ENCODE results near the gene TRIM39.
A peak's percentile ranks its signal among the peaks of the same experiment; 100 is the strongest.

Gene TRIM39

DNA sequence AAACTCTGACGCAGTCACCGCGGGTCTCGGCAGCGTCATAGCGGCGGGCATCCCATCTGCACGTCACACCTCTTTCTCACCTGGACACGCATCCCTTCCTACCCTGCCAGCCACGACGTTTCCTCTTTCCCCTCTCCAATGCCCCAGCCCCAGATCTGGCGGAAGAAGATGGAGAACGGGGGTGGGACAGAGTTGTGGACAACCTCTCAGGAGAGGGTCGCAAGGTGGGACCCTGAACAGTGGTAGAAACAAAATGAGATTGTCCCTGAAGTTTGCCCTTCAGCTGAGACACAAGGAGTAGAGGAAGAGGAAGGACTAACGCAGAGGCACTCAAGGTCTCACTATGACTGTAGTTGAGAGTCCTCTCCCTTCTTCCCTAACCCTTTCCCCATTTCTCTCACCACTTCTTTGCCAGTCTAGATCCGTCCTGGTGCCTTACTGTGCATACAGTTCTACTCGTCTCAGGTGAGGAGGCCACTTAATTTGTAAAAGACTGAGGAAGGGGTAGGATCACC is 562 bp downstream of the TRIM39 start:
- no peak for DNase-seq (ENCODE audit: low read depth in 1 of 2, low spot score in 1 of 2)

DNA sequence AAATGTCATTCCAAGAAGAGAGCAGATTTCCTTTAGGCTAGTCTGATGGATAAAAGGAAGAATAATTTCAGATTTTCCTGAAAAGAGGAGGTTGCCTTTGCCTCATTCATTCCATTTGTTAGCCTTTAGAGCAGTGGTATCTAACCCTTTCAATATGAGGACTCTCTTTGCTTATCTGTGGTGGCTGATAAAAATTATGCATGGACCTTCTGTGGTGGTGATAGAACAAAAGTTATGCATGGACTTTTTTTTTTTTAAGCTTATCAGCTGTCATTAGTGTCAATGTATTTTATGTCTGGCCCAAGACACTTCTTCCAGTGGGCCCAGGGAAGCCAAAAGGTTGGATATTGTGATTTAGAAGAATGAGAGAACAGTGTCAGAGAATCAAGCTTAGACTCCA is 1.7 kb downstream of the TRIM39 start:
- no peak for DNase-seq (ENCODE audit: low read depth in 1 of 2, low spot score in 1 of 2)

DNA sequence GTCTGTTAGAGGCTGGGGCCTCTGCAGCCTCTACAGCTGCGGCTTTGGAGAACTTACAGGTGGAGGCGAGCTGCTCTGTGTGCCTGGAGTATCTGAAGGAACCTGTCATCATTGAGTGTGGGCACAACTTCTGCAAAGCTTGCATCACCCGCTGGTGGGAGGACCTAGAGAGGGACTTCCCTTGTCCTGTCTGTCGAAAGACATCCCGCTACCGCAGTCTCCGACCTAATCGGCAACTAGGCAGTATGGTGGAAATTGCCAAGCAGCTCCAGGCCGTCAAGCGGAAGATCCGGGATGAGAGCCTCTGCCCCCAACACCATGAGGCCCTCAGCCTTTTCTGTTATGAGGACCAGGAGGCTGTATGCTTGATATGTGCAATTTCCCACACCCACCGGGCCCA is 2.6 kb downstream of the TRIM39 start:
- no peak for DNase-seq (ENCODE audit: low read depth in 1 of 2, low spot score in 1 of 2)

DNA sequence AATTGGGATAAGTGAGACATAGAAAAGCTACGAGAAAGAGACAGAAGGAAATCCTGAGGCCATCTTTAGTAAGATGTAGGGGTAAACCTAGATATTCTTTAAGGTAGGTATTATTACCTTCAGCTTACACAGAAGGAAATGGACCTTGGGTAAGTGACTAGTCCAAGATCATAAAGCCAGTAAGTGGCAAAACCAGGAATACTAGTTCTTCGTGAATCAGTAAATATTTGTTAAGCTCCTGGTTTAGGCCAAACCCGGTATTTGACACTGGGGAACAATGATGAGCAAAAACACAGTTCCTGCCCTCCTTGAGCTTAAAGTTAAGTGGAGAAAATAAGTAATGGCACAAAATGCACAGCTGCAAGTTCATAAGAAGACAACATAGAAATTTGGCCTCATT is 5.3 kb downstream of the TRIM39 start:
- DNase-seq (ENCODE audit: low read depth in 1 of 2, low spot score in 1 of 2) = no peak

DNA sequence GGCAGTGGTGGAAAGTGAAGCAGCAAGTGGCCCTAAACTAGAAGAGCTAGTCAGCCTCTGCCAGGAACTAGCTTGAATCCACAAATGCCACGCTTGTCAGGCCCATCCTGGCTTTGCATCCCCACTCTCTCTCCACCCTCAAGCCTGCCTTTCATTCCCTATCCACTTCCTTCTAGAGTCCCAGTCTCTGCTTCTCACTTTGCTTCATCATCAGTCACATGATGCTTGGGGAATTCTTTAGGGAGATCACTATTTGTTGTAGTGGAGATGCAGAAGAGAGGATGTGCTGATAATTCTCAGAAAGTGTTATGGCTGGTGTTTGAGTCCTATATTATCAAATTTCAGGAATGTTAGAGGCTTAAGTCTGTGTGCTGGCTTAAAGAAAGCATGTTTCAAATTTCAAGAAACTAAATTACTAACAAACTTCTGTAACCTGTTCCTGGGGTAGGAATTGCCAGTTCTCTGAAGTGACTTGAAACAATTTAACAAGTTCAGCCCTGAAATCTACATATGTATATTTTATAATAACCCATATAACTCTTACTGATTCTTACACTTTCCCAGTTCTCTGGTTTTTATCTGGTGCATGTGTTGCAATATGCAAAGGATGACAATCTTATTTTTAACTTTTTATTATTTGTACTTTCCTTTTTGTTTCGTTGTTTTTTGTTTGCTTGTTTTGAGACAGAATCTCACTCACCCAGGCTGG is 7.5 kb downstream of the TRIM39 start:
- DNase-seq (ENCODE audit: low read depth in 1 of 2, low spot score in 1 of 2) = no peak

DNA sequence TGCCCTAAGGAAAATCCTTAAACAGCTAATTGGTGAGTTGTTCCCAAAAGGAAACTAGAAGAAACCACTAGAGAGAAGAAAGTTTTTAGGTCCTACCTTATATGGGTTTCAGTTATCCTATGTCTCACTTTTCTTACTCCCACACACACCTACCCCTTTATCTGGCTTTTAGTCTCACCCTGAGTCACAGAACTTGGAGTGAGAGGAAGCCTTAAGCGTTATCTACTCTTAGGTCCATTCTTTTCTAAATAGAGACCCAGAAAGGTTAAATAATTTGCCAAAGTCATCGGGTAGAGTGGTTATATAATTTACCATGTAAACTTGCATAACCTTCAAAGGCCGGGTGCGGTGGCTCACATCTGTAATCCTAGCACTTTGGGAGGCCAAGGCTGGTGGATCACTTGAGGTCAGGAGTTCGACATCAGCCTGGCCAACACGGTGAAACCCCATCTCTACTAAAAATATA is 13.9 kb downstream of the TRIM39 start:
- DNase-seq (ENCODE audit: low read depth in 1 of 2, low spot score in 1 of 2) = no peak

DNA sequence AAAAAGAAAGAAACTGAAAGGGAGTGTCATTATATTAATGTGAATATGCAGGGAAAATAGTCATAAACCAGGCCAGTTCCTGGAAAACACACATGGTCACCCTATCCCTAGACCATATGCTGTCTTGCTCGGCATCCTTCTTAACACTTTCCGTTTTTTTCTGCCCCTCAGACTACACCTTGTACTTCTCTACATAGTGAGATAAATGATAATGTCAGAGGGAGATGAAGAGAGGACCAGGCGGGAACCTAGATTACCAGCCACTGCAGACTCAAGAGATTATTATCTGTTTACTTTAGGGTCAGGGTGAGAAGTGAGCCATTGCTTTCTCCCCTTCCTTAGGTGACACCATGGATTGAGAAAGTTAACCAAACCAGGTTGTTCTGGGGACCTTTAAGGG is 14.5 kb downstream of the TRIM39 start:
- DNase-seq (ENCODE audit: low read depth in 1 of 2, low spot score in 1 of 2) = no peak

DNA sequence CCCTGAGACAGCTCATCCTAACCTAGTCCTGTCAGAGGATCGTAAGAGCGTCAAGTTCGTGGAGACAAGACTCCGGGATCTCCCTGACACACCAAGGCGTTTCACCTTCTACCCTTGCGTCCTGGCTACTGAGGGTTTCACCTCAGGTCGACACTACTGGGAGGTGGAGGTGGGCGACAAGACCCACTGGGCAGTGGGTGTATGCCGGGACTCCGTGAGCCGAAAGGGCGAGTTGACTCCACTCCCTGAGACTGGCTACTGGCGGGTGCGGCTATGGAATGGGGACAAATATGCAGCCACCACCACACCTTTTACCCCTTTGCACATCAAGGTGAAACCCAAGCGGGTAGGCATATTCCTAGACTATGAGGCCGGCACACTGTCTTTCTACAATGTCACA is 15.0 kb downstream of the TRIM39 start:
- no peak for DNase-seq (ENCODE audit: low read depth in 1 of 2, low spot score in 1 of 2)

DNA sequence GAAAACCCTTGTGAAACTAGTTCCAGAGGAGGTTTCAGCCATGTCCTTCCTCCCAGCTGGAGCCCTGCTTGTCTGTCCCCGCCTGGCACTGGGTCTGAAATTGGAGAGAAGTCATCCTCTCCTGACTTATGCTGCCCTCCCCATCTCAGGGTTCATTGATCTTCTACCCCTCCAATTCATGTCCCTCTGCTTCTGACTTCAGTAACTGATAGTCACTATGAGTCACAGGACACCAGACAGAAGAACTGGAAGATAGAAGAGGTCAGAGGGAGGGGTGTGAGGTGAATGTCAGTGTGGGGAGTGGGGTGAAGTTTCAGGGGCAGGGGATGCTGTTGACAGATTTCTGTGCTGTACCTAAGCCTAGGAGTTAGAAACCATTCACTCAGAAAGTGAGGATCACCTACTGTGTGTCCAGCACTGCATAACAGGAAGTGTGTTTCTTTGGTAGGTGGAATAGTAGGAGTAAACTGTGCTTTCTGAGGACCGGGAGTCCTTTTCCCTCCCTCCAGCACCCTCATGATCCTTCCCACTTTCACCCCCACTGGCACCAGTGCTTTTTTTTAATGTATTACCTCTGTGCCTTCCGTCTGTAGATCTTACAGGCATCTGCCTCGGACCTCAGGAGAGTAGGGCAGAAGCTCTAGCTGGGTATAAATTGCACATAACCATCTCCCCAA is 17.6 kb downstream of the TRIM39 start:
- no peak for DNase-seq (ENCODE audit: low read depth in 1 of 2, low spot score in 1 of 2)

DNA sequence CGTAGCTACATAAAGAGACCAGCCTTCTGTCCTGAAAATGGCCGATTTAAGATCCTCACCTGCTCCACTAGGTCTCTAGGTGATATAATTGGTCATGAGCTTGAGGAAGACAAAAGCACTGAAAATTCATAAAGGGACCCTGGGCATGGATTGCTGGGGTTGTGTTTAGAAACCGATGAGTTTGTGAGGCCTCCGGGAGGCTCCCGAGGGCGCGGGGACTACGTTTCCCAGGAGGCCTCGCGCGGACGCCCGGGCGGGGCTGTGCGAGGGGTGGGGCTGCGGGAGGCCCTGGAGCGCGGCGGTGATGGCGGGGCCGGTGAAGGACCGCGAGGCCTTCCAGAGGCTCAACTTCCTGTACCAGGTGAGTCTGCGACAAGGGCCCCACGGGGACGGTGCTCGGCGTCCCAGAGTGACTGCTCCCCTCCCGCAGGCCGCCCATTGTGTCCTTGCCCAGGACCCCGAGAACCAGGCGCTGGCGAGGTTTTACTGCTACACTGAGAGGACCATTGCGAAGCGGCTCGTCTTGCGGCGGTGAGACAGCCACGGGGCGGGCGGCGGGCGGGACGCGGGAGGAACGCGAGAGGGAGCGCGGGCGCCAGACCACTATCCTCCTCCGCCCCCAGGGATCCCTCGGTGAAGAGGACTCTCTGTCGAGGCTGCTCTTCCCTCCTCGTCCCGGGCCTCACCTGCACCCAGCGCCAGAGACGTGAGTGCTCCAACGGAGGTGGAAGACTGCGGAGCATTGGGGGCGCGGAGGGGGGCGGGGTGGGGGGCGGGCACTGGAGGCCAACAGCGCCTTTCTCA is 18.3 kb downstream of the TRIM39 start, which contains the start of gene RPP21:
TSS of gene RPP21 (plus strand) at position 289 of the 804 bp plus-strand sequence. CDS start at position 305, 16 bp downstream.
- peak; percentile 77 to 81 for DNase-seq (ENCODE audit: low read depth in 1 of 2, low spot score in 1 of 2)

DNA sequence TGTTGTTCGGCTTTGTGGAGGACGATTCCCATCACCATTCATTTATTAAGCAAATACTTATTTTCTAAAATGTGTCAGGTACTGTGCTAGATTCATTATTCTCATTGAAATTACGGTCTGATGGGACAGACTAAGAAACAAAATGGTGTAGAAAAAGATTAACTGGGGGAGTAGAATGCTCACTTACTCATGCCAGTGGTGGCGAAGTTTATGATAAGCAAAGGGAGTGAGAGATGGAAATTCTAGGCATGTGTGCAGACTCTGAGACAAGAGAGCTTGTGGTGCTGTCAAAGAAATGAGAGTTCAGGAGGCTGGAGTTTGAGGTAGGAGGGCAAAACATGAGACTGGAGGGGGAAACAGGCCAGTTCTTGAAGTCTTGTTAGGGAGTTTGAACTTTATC is 19.1 kb downstream of the TRIM39 start:
- no peak for DNase-seq (ENCODE audit: low read depth in 1 of 2, low spot score in 1 of 2)

DNA sequence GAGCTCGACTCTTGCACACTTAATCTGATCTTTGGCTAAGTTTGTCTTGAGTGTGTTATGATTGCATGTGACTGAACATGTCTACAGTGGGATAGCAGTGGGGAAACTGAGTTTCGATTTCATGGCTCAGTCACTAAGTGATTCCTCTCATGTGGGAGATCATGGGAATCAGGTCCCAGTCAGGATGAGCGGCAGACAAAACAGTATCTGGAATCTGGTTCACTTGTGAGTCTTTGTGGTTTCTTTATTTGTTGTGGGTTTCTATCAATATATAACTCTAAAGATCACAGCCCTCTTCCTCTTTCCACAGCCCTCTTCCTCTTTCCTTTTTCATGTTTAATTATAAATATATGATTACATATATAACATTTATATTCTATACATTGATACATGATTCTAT is 22.2 kb downstream of the TRIM39 start:
- DNase-seq (ENCODE audit: low read depth in 1 of 2, low spot score in 1 of 2) = no peak

DNA sequence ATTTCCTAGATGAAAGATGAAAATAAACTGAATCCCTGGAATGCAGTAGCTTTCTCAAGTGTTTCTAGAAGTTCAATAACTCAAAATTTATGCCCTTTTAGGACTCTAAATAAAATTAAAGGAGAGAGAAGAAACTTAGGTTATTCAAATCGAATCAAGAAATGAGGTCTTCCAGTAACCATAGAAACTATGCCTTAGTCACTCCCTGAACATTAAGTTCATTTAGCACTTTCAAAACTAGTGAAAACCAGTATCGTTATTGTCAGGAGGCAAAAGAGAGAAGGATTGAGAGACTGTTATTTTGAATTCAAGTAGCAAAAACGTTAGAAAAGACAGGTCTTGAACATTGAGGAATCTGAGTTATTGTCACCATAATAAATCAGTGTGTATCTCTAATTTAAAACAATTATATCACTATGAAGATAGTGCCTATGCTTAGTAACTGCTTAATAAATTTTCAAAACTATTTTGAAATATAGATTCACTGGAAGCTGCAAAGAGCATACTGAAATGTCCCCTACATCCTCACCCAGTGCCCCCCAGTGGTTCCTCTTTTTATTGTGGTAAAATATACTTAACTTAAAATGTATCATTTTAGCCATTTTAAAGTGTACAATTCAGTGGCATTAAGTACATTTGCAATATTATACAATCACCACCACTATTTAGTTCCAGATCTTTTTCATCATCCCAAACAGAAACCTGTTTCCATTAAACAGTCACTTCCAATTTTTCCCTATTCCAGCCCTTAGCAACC is 22.9 kb downstream of the TRIM39 start:
- no peak for DNase-seq (ENCODE audit: low read depth in 1 of 2, low spot score in 1 of 2)

DNA sequence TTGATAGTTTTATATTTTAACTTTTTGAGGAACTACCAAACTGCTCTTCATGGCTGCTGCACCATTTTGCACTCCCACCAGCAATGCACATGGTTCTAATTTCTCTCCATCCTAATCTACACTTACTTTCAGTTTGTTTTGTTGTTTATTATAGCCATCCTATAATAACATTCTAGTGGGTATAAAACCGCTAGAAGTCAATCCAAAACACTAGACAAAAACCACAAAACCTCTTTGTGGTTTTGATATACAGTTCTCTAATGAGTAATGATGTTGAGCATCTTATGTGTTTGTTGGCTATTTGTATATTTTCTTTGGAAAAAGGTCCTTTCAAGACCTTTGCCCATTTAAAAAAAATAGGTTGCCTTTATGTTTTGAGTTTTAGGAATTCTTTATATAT is 23.8 kb downstream of the TRIM39 start:
- no peak for DNase-seq (ENCODE audit: low read depth in 1 of 2, low spot score in 1 of 2)

DNA sequence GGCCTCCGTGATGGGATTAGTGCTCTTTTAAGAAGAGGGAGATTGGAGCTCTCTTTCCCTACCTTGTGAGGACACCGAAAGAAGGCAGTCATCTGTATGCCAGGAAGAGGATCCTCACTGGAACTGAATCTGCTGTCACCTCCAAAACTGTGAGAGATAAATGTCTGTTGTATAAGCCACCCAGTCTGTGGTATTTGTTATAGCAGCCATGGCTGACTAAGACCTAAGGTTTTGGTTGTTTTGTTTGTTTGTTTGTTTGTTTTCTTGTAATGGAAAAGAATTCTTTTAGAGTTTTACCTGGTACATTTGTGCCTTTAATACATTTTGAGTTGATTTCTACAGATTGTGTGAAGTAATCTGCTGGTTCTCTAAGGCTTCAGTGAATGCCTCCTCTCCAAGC is 25.8 kb downstream of the TRIM39 start:
- no peak for DNase-seq (ENCODE audit: low read depth in 1 of 2, low spot score in 1 of 2)

DNA sequence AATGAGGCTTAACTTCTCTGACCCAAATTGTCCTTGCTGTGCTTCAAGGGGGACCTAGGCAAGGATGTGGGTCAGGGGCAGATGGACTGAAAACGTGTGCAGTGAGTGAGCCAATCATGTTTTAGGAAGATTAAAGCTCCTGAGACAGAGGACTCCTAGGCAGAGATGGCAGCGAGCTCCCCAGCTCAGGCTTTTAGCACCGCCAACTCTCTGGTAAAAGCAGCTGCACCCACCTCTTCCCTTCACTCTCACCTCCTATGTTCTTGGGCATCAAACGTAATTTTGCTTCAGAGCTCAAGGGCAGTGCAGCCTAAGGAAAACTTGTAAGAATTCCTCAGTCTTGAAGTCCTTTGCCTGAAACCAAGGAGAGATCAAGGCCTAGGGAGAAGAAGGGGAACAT is 28.6 kb downstream of the TRIM39 start:
- DNase-seq (ENCODE audit: low read depth in 1 of 2, low spot score in 1 of 2) = no peak

DNA sequence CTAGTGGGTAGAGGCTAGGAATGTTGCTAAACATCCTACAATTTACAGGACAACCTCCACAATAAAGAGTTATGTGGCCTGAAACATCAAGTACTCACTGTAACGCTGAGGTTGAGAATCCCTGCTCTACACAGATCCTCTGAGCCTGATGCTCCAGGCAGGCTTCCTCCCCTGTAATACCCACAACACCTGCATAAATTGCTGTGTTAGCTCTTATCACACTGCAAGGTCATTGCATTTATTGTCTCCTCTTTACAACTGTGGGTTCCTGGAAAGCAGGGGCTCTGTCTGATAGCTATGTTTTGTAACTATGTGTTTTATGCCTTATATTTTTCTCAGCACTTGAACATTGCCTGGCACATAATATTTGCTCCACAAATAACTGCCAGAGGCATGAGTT is 29.8 kb downstream of the TRIM39 start:
- no peak for DNase-seq (ENCODE audit: low read depth in 1 of 2, low spot score in 1 of 2)

DNA sequence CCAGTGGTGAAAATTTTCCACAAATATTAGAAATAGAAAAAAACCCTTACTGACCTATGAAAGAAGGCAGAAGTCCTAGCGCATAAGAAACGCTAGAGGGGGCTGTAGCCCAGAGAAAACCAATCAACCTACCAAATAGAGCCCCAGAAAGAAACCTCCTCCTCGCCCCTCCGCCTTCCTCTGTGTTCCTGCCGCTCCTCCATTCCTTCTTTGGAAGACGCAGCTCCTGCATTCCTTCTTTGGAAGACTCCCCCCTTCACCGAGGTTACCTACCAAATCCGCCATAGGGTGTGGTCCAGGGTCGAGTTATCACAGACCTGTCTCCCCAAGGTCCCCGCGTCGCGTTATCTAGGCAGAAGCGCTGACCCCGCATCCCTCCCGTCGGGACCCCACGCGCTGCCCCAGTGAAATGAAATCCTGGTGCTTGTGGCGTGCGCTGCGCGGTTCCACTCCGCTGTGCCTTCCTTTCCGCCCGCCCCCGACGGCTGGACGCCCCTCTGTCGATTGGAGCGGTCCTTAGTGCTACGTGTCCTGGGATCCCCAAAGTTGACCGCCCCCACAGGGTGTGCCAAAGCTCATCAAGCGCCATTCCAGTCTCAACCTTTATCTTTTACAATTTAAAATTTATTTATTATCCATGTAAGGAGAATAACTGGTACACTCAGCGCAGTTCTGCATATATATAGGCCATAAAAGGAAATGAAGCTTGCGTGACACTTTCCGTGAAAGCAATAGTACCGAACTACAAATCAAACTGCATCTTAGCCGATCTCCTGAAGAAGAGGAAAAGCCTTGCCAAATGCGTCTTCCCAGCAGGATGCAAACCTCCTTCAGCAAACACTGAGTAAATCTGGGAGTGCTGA is 31.2 kb downstream of the TRIM39 start:
- DNase-seq (ENCODE audit: low read depth in 1 of 2, low spot score in 1 of 2) = peak in 1 of 2 donors; percentile 33

DNA sequence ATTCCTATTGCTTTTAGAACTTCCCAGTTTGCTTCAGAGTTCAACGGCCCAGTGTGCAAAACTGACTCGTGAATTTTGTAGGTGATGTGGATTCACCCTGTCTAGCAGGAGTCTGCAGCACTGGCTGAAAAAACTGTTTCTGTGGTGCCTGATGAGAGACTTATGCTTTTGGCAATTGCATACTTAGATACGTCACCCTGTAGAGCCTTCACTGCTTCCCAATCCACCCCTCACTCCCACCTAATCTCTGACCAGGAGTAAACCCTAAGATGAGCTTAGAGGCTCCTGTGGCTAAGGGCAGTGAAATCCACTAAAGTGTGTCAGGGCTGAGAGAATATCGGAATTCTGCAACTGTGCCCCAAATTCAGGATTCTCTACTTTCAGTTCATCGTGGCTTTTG is 32.5 kb downstream of the TRIM39 start:
- DNase-seq (ENCODE audit: low read depth in 1 of 2, low spot score in 1 of 2) = no peak

DNA sequence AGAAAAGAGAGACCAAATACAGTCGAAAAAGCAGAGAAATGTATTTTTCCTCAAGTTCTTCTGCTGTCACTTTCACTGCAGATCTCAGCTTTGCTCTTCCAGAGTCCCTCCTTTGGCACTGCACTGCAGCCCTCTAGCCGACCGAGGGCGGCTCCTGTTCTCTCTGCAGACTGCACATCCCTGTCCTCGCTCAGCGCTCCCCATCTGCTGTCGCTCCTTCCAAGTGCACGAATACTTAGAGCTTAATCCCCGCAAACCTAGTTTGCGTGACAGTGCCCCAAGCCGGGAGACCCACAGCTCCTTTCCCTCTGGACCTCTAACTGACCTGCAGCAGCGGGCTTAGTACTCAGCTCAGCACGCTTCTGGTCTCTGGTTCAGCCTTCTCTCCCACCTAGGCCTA is 33.4 kb downstream of the TRIM39 start:
- DNase-seq (ENCODE audit: low read depth in 1 of 2, low spot score in 1 of 2) = no peak

Data from activated CD4-positive, alpha-beta T cell treated with anti-CD3 and anti-CD28 coated beads, Interleukin-2, amount 50 U/mL, for 24 hours (primary cell).